IMR-90 (cell line): ENCODE results near the gene SH3BP4. TPM values are rescaled to one million over a fixed set of nuclear protein-coding genes. Genes with fewer than 3 reads are reported as not detected.

ENCODE experiments used
- ATAC-seq: fragments of 200-7000 bp; cut with Tn5 transposase; 2 replicates; pipeline ENCODE4 v1.9.1; 2020; ENCODE audit warnings: low read depth, mild to moderate bottlenecking, moderate library complexity
- BruUV-seq: library from RNA; stranded (reverse); fragments of 400-500 nt; replicated peaks from 2 replicates; lab custom pipeline; 2021; lab: Mats Ljungman, UMichigan
- CTCF ChIA-PET: fragments of 300-600 bp; formaldehyde crosslinking; extraction: SDS; loops from one replicate; lab custom pipeline; 2021; ENCODE audit warnings: antibody characterized with exemption; lab: Yijun Ruan, JAX
- POLR2A ChIA-PET: fragments of 300-600 bp; sonication (Branson Sonifier 250); formaldehyde crosslinking; loops from one replicate; lab custom pipeline; 2022; ENCODE audit warnings: antibody characterized with exemption; ENCODE audit not compliant: unreplicated experiment; lab: Charles Lee
- DNase-seq: peaks from one replicate; pipeline ENCODE4 v3.0.0; 2013
- H2AFZ ChIP-seq: replicated peaks from 2 replicates; pipeline ENCODE3; 2013; ENCODE audit warnings: low read length, mild to moderate bottlenecking; ENCODE audit not compliant: poor library complexity
- H2AK5ac ChIP-seq: 2 replicates; pipeline ENCODE4 v1.6.1; 2013; ENCODE audit warnings: low read depth, low read length, inconsistent platforms
- H2AK9ac ChIP-seq: replicated peaks from 2 replicates; pipeline ENCODE3; 2013; ENCODE audit warnings: mild to moderate bottlenecking, low read depth, low read length, moderate library complexity; ENCODE audit not compliant: poor library complexity
- H2BK120ac ChIP-seq: 2 replicates; pipeline ENCODE4 v1.6.1; 2013; ENCODE audit warnings: low read depth, low read length, inconsistent platforms
- H2BK15ac ChIP-seq: 3 replicates; pipeline ENCODE4 v1.6.1; 2013; ENCODE audit warnings: low read depth, low read length, inconsistent platforms
- H2BK20ac ChIP-seq: 2 replicates; pipeline ENCODE4 v1.6.1; 2013; ENCODE audit warnings: low read depth, mild to moderate bottlenecking, inconsistent platforms, low read length, moderate library complexity
- H2BK5ac ChIP-seq: 2 replicates; pipeline ENCODE4 v1.6.1; 2013; ENCODE audit warnings: mild to moderate bottlenecking, low read depth, low read length, inconsistent platforms; ENCODE audit not compliant: poor library complexity, severe bottlenecking
- H3K14ac ChIP-seq: replicated peaks from 2 replicates; pipeline ENCODE4 v1.6.1; 2013; ENCODE audit warnings: low read depth, low read length, inconsistent platforms
- H3K18ac ChIP-seq: 2 replicates; pipeline ENCODE4 v1.6.1; 2013; ENCODE audit warnings: low read depth, low read length, control low read depth
- H3K23ac ChIP-seq: 2 replicates; pipeline ENCODE4 v1.6.1; 2013; ENCODE audit warnings: low read depth, low read length, inconsistent platforms
- H3K27ac ChIP-seq: 2 replicates; pipeline ENCODE4 v1.5.1; 2013; ENCODE audit warnings: mild to moderate bottlenecking, control low read depth, low read length; ENCODE audit not compliant: insufficient read depth
- H3K27me3 ChIP-seq: 2 replicates; pipeline ENCODE4 v1.6.1; 2013; ENCODE audit warnings: low read length; ENCODE audit not compliant: control insufficient read depth, insufficient read depth
- H3K36me3 ChIP-seq: 2 replicates; pipeline ENCODE4 v1.6.1; 2013; ENCODE audit warnings: low read length, mixed read lengths; ENCODE audit not compliant: control insufficient read depth, insufficient read depth
- H3K4ac ChIP-seq: 2 replicates; pipeline ENCODE4 v1.6.1; 2013; ENCODE audit warnings: low read depth, low read length, inconsistent platforms
- H3K4me1 ChIP-seq: 2 replicates; pipeline ENCODE4 v1.6.1; 2013; ENCODE audit warnings: low read length, mixed read lengths; ENCODE audit not compliant: control insufficient read depth, insufficient read depth
- H3K4me2 ChIP-seq: 2 replicates; pipeline ENCODE4 v1.6.1; 2013; ENCODE audit warnings: low read depth, mild to moderate bottlenecking, control low read depth, low read length, moderate library complexity
- H3K4me3 ChIP-seq: 2 replicates; pipeline ENCODE4 v1.5.1; 2013; ENCODE audit warnings: low read depth, mild to moderate bottlenecking, control low read depth, low read length, moderate library complexity; ENCODE audit not compliant: insufficient read depth
- H3K56ac ChIP-seq: 2 replicates; pipeline ENCODE4 v1.6.1; 2013; ENCODE audit warnings: low read length, inconsistent platforms; ENCODE audit not compliant: insufficient read depth; ENCODE audit errors: extremely low read depth
- H3K79me1 ChIP-seq, 2 experiments: 2 replicates each; pipeline ENCODE4 v1.6.1; 2013; ENCODE audit warnings: low read length in 2 of 2, inconsistent platforms in 1 of 2, low read depth in 1 of 2
- H3K9ac ChIP-seq: 2 replicates; pipeline ENCODE4 v1.6.1; 2013; ENCODE audit warnings: low read depth, low read length, control low read depth
- H3K9me1 ChIP-seq: 2 replicates; pipeline ENCODE4 v1.6.1; 2013; ENCODE audit warnings: low read length, inconsistent platforms; ENCODE audit not compliant: insufficient read depth
- H3K9me3 ChIP-seq: 2 replicates; pipeline ENCODE4 v1.6.1; 2013; ENCODE audit warnings: low read length; ENCODE audit not compliant: control insufficient read depth, insufficient read depth
- H4K20me1 ChIP-seq: 2 replicates; pipeline ENCODE4 v1.6.1; 2013; ENCODE audit warnings: low read length, inconsistent platforms; ENCODE audit not compliant: insufficient read depth
- H4K5ac ChIP-seq: 2 replicates; pipeline ENCODE4 v1.6.1; 2013; ENCODE audit warnings: mild to moderate bottlenecking, low read depth, low read length, control low read depth
- H4K8ac ChIP-seq, 2 experiments: 2 replicates each; pipeline ENCODE4 v1.6.1; 2013; ENCODE audit warnings: low read depth in 2 of 2, low read length in 2 of 2, control low read depth in 1 of 2, inconsistent platforms in 1 of 2
- H4K91ac ChIP-seq: 2 replicates; pipeline ENCODE4 v1.6.1; 2013; ENCODE audit warnings: low read depth, low read length, inconsistent platforms; ENCODE audit not compliant: insufficient read depth
- POLR2A ChIP-seq: IDR thresholded peaks from 2 replicates; pipeline ENCODE4 v1.6.1; 2012; ENCODE audit warnings: mild to moderate bottlenecking, low read depth, low read length
- RAD21 ChIP-seq: IDR thresholded peaks from 2 replicates; pipeline ENCODE4 v1.6.1; 2012; ENCODE audit warnings: low read length, improper control_type of control experiment
- RCOR1 ChIP-seq: IDR thresholded peaks from 2 replicates; pipeline ENCODE4 v1.6.1; 2012; ENCODE audit warnings: mild to moderate bottlenecking, low read length, improper control_type of control experiment; ENCODE audit not compliant: insufficient replicate concordance
- RFX5 ChIP-seq: IDR thresholded peaks from 2 replicates; pipeline ENCODE4 v1.8.0; 2012; ENCODE audit warnings: low read depth, mild to moderate bottlenecking, low read length, moderate library complexity
- WGBS, 2 experiments: methylation state at CpG; one replicate each; pipeline versions ENCODE4 v1.1.5 to v1.1.7; 2013; ENCODE audit warnings: missing lambda C conversion rate in 2 of 2; ENCODE audit not compliant: insufficient read length in 1 of 2; ENCODE audit errors: extremely low coverage in 2 of 2; 5-methylcytosine and 5-hydroxymethylcytosine counted together
- dilution Hi-C: fragments of 300-500 bp; cut with HindIII; formaldehyde crosslinking; loops from one replicate; pipeline ENCODE4 v1.14.3; 2018; ENCODE audit warnings: low sequenced_read_pairs; ENCODE audit not compliant: unreplicated experiment
- in situ Hi-C: fragments of 300-500 bp; cut with MboI; formaldehyde crosslinking; loops from 3 replicates; pipeline ENCODE4 v1.14.3; 2019; ENCODE audit warnings: low sequenced_read_pairs, inconsistent platforms, mixed read lengths
- intact Hi-C: fragments of 100-400 bp; cut with micrococcal nuclease; formaldehyde crosslinking; loops from 2 replicates; pipeline ENCODE4 v1.10.0; 2022
- polyA plus RNA-seq, 3 experiments: library from polyadenylated mRNA; depleted of rRNA; stranded (reverse); fragments of >200 nt; gene quantifications; 2 replicates each; pipeline ENCODE4 v1.2.3, GENCODE V29; 2012; ENCODE audit warnings: low replicate concordance in 1 of 3
- total RNA-seq: library from RNA; depleted of rRNA; stranded (reverse); fragments of >200 nt; gene quantifications from 2 replicates; pipeline ENCODE4 v1.2.3, GENCODE V29; 2012
- TF ChIP-seq, protein P1 (sequence below): conservative IDR thresholded peaks from 2 replicates; pipeline ENCODE4 v1.5.1; 2012; ENCODE audit warnings: mild to moderate bottlenecking, low read depth, low read length, improper control_type of control experiment
- TF ChIP-seq, protein P2 (sequence below): fragments of 150-350 bp; IDR thresholded peaks from 2 replicates; pipeline ENCODE4 v1.6.1; 2017; ENCODE audit warnings: mild to moderate bottlenecking, antibody characterized with exemption, low read length, low read depth

The SH3BP4 gene
- total and polyA plus RNA-seq, 2 of the 4 experiments (the other 2 are of a cell fraction), result 104 to 122 TPM

DNA sequence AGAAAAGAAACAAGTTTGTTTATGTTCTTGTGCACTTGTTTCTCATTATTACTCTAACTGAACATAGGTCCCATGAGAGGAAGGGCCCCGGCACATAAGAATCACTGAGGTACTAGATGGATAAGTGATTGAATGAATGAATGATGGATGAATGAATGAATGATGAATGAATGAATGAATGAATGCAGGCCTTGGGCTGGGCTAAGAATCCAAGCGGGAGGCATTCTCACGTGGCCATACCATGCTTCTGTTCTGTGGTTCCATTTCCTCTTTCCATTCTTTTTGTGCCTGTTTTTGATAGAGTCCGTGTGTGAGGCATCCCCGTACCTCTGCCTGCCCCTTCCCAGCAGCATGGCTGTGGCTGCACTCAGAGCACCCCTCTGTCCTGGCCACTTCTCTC lies 94.8 kb downstream of the SH3BP4 start:
- no peak overlapping the region for H3K18ac ChIP-seq
- no peak overlapping the region for H2AK5ac ChIP-seq
- H3K27me3 ChIP-seq, result no peaks in the 10 kb centered on the region
- dilution Hi-C loops, result no loop called here
- H3K27ac ChIP-seq, result no peak overlapping the region
- no peak overlapping the region for H2BK5ac ChIP-seq
- H3K9ac ChIP-seq, result no peak overlapping the region
- H2AFZ ChIP-seq, result no peak overlapping the region
- CTCF ChIA-PET, result no interaction called here
- H3K4me2 ChIP-seq, result no peak overlapping the region
- no peak overlapping the region for H3K4ac ChIP-seq
- H2BK15ac ChIP-seq, result no peak overlapping the region
- no peak overlapping the region for H3K56ac ChIP-seq
- H4K20me1 ChIP-seq, result peaks cover 94% of the 10 kb centered on the region
- no peak overlapping the region for H3K4me3 ChIP-seq
- H2BK20ac ChIP-seq, result no peak overlapping the region
- peaks cover 19% of the 10 kb centered on the region for H3K4me1 ChIP-seq
- DNase-seq, result no peak
- H2BK120ac ChIP-seq, result no peak overlapping the region
- H3K14ac ChIP-seq, result no peak overlapping the region
- intact Hi-C loops, result no loop called here
- H3K23ac ChIP-seq, result no peak overlapping the region
- in situ Hi-C loops, result no loop called here
- peaks cover 23 to 77% of the 10 kb centered on the region in 2 experiments; a peak in 3 of 4 replicates for H3K79me1 ChIP-seq
- peaks cover 42% of the 10 kb centered on the region for H3K9me1 ChIP-seq
- POLR2A ChIA-PET, result no interaction called here
- H4K5ac ChIP-seq, result no peak overlapping the region
- H4K8ac ChIP-seq, result no peak overlapping the region
- ATAC-seq, result no peak
- no TSS peak for BruUV-seq
- no CpG with 5 or more reads among the region's 5 CpGs for WGBS, 2 experiments
- no peaks in the 10 kb centered on the region for H3K9me3 ChIP-seq
- H3K36me3 ChIP-seq, result peaks cover 74% of the 10 kb centered on the region
- TF ChIP-seq, protein P1, sequence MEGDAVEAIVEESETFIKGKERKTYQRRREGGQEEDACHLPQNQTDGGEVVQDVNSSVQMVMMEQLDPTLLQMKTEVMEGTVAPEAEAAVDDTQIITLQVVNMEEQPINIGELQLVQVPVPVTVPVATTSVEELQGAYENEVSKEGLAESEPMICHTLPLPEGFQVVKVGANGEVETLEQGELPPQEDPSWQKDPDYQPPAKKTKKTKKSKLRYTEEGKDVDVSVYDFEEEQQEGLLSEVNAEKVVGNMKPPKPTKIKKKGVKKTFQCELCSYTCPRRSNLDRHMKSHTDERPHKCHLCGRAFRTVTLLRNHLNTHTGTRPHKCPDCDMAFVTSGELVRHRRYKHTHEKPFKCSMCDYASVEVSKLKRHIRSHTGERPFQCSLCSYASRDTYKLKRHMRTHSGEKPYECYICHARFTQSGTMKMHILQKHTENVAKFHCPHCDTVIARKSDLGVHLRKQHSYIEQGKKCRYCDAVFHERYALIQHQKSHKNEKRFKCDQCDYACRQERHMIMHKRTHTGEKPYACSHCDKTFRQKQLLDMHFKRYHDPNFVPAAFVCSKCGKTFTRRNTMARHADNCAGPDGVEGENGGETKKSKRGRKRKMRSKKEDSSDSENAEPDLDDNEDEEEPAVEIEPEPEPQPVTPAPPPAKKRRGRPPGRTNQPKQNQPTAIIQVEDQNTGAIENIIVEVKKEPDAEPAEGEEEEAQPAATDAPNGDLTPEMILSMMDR, result no peak
- no peak for TF ChIP-seq POLR2A
- no peak for TF ChIP-seq RAD21
- TF ChIP-seq, protein P2, sequence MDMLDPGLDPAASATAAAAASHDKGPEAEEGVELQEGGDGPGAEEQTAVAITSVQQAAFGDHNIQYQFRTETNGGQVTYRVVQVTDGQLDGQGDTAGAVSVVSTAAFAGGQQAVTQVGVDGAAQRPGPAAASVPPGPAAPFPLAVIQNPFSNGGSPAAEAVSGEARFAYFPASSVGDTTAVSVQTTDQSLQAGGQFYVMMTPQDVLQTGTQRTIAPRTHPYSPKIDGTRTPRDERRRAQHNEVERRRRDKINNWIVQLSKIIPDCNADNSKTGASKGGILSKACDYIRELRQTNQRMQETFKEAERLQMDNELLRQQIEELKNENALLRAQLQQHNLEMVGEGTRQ, result no peak
- TF ChIP-seq RFX5, result no peak
- no peak for TF ChIP-seq RCOR1
- no peak overlapping the region for H2AK9ac ChIP-seq
- no peak overlapping the region for H4K91ac ChIP-seq
